ENCODE results near the gene SLIT3.

SLIT3 gene

GRCh38 chr5:169041180-169041579 lies 259.8 kb downstream of the SLIT3 start:
- TF ChIP-seq RARB (CRISPR knock-in tag; IDR thresholded peaks at IDR 0.05), result no peak
- TF ChIP-seq ZFP30 (CRISPR knock-in tag; IDR thresholded peaks at IDR 0.05), result no peak
- TF ChIP-seq, protein P1, sequence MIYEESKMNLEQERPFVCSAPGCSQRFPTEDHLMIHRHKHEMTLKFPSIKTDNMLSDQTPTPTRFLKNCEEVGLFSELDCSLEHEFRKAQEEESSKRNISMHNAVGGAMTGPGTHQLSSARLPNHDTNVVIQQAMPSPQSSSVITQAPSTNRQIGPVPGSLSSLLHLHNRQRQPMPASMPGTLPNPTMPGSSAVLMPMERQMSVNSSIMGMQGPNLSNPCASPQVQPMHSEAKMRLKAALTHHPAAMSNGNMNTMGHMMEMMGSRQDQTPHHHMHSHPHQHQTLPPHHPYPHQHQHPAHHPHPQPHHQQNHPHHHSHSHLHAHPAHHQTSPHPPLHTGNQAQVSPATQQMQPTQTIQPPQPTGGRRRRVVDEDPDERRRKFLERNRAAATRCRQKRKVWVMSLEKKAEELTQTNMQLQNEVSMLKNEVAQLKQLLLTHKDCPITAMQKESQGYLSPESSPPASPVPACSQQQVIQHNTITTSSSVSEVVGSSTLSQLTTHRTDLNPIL (CRISPR knock-in tag; IDR thresholded peaks at IDR 0.05; ENCODE audit: low read depth), result no peak
- TF ChIP-seq PPARA (CRISPR knock-in tag; IDR thresholded peaks at IDR 0.05; ENCODE audit: borderline replicate concordance), result no peak
- TF ChIP-seq ZFP3 (CRISPR knock-in tag; IDR thresholded peaks at IDR 0.05), result no peak
- TF ChIP-seq, protein P2, sequence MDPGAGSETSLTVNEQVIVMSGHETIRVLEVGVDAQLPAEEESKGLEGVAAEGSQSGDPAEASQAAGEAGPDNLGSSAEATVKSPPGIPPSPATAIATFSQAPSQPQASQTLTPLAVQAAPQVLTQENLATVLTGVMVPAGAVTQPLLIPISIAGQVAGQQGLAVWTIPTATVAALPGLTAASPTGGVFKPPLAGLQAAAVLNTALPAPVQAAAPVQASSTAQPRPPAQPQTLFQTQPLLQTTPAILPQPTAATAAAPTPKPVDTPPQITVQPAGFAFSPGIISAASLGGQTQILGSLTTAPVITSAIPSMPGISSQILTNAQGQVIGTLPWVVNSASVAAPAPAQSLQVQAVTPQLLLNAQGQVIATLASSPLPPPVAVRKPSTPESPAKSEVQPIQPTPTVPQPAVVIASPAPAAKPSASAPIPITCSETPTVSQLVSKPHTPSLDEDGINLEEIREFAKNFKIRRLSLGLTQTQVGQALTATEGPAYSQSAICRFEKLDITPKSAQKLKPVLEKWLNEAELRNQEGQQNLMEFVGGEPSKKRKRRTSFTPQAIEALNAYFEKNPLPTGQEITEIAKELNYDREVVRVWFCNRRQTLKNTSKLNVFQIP (CRISPR knock-in tag; IDR thresholded peaks at IDR 0.05; ENCODE audit: borderline replicate concordance, low read depth), result no peak
- no peak for TF ChIP-seq ESRRG (CRISPR knock-in tag; IDR thresholded peaks at IDR 0.05)
- TF ChIP-seq ZC3H10 (CRISPR knock-in tag; IDR thresholded peaks at IDR 0.05), result no peak
- no peak for TF ChIP-seq ZNF70 (CRISPR knock-in tag; IDR thresholded peaks at IDR 0.05)
- no peak for ATAC-seq

DNA sequence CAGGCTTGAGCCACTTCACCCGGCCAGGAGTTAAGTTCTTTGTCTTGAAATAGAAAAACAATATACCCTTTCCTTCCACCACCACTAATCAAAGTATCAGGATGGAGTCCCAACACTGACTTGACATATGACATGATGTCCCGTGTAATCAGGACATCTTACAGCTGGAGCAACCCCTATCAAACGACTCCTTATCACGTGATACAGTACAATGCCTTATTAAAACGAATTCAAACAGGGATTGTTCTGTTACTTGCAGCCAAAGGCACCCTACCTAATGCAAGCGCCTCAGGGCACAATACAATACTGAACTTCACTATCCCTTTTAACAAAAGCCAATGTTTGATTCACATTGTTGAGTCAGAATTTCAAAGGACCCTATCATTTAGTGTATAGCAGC lies 261.3 kb downstream of the SLIT3 start:
- TF ChIP-seq TOX (CRISPR knock-in tag; IDR thresholded peaks at IDR 0.05; ENCODE audit: borderline replicate concordance), result no peak
- no peak for TF ChIP-seq PPARA (CRISPR knock-in tag; IDR thresholded peaks at IDR 0.05; ENCODE audit: borderline replicate concordance)
- TF ChIP-seq, protein P3, sequence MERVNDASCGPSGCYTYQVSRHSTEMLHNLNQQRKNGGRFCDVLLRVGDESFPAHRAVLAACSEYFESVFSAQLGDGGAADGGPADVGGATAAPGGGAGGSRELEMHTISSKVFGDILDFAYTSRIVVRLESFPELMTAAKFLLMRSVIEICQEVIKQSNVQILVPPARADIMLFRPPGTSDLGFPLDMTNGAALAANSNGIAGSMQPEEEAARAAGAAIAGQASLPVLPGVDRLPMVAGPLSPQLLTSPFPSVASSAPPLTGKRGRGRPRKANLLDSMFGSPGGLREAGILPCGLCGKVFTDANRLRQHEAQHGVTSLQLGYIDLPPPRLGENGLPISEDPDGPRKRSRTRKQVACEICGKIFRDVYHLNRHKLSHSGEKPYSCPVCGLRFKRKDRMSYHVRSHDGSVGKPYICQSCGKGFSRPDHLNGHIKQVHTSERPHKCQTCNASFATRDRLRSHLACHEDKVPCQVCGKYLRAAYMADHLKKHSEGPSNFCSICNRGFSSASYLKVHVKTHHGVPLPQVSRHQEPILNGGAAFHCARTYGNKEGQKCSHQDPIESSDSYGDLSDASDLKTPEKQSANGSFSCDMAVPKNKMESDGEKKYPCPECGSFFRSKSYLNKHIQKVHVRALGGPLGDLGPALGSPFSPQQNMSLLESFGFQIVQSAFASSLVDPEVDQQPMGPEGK (CRISPR knock-in tag; IDR thresholded peaks at IDR 0.05; ENCODE audit: borderline replicate concordance), result no peak
- ATAC-seq, result no peak

DNA sequence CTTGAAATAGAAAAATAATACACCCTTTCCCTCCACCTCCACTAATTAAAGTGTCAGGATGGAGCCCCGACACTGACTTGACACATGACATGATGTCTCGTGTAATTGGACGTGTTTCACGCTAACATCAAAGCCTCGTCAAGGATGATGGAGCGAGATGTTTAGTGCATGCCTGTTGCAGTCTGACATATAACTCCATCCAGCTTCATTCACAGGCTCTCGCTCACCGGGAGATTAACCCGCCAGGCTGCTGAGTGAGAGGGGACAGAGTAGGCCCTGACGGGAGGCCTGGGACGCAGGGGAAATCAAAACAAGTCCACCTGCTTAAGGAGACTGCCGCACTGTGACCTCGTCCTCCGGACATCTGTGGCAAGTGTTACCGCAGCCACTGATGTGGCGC lies 263.5 kb downstream of the SLIT3 start:
- ATAC-seq, result no peak

DNA sequence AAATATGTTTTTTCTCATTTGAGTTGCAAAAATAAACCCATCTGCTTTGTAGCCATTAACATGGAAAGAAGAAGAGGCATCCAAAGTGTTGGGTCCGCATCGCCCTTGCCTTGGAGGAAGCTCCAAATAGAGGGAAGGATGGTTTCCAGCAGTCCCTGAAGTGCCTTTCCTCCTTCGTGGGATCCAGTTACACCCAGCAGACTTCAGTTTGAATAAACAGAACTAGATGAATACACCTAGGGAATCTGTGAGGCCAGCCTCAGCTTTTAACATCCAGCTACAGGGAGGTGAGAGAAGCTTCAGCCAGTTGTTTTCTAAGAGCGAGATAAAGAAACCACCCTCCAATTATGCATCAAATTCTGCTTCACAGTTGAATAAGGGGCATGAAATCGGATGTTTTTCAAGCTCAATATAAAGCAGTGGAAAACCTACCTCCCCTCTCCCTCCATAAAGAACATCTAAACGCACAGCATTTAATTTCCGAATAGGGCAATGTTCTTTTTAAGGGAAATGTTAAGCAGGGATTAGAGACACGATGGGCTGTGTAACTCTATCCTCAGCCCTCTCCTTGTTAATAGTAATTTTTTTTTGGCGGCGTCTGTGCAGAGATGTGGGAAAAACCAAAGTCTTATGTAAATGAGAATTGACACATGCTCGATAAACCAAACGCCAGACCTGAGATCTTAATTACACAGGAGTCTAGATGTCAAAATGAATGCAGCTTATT lies 264.7 kb downstream of the SLIT3 start:
- TF ChIP-seq, protein P1 (CRISPR knock-in tag; IDR thresholded peaks at IDR 0.05; ENCODE audit: low read depth), result no peak
- TF ChIP-seq PPARA (CRISPR knock-in tag; IDR thresholded peaks at IDR 0.05; ENCODE audit: borderline replicate concordance) (no peak), TCF4 (CRISPR knock-in tag; IDR thresholded peaks at IDR 0.05; ENCODE audit: borderline replicate concordance) (no peak), ZFP3 (CRISPR knock-in tag; IDR thresholded peaks at IDR 0.05) (no peak), GLIS3 (CRISPR knock-in tag; IDR thresholded peaks at IDR 0.05) (no peak), ZFP30 (CRISPR knock-in tag; IDR thresholded peaks at IDR 0.05) (no peak)
- TF ChIP-seq, protein P4, sequence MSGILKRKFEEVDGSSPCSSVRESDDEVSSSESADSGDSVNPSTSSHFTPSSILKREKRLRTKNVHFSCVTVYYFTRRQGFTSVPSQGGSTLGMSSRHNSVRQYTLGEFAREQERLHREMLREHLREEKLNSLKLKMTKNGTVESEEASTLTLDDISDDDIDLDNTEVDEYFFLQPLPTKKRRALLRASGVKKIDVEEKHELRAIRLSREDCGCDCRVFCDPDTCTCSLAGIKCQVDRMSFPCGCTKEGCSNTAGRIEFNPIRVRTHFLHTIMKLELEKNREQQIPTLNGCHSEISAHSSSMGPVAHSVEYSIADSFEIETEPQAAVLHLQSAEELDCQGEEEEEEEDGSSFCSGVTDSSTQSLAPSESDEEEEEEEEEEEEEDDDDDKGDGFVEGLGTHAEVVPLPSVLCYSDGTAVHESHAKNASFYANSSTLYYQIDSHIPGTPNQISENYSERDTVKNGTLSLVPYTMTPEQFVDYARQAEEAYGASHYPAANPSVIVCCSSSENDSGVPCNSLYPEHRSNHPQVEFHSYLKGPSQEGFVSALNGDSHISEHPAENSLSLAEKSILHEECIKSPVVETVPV (CRISPR knock-in tag; IDR thresholded peaks at IDR 0.05), result no peak
- no peak for ATAC-seq

More for the DNA sequence above, 263.5 kb downstream of the SLIT3 start:
- TF ChIP-seq ARNTL (CRISPR knock-in tag; IDR thresholded peaks at IDR 0.05; ENCODE audit: borderline replicate concordance, low read depth), result no peak
- TF ChIP-seq RARB (CRISPR knock-in tag; IDR thresholded peaks at IDR 0.05), result no peak
- TF ChIP-seq, protein P2 (CRISPR knock-in tag; IDR thresholded peaks at IDR 0.05; ENCODE audit: borderline replicate concordance, low read depth), result no peak
- no peak for TF ChIP-seq ZNF565 (CRISPR knock-in tag; conservative IDR thresholded peaks at IDR 0.05; ENCODE audit: low read depth)
- TF ChIP-seq TOX (CRISPR knock-in tag; IDR thresholded peaks at IDR 0.05; ENCODE audit: borderline replicate concordance), result no peak
- TF ChIP-seq ESRRG (CRISPR knock-in tag; IDR thresholded peaks at IDR 0.05), result no peak
- no peak for TF ChIP-seq GLIS3 (CRISPR knock-in tag; IDR thresholded peaks at IDR 0.05)
- TF ChIP-seq SNAI2 (CRISPR knock-in tag; IDR thresholded peaks at IDR 0.05), result no peak
- TF ChIP-seq ZC3H10 (CRISPR knock-in tag; IDR thresholded peaks at IDR 0.05), result no peak
- TF ChIP-seq ZFP30 (CRISPR knock-in tag; IDR thresholded peaks at IDR 0.05), result no peak
- TF ChIP-seq OSR1 (CRISPR knock-in tag; IDR thresholded peaks at IDR 0.05), result no peak

Measured in SK-N-SH treated with all-trans-retinoic acid at 6 μM for 48 hours (cell line).